SK-N-SH treated with all-trans-retinoic acid at 6 μM for 48 hours (cell line): Measurements from ENCODE around the gene DOHH.

Experiments
- ATAC-seq: fragments of 200-7000 bp; cut with Tn5 transposase; 3 replicates; pipeline ENCODE4 v1.9.1; 2020; ENCODE audit warnings: mild to moderate bottlenecking, moderate library complexity
- ARNTL ChIP-seq: fragments of 450-650 bp; formaldehyde crosslinking; IDR thresholded peaks from 2 replicates; pipeline ENCODE4 v1.5.0; 2020; ENCODE audit warnings: low read depth, mild to moderate bottlenecking, moderate library complexity, borderline replicate concordance
- CREB5 ChIP-seq: fragments of 250-450 bp; sonication (Bioruptor Pico); IDR thresholded peaks from 2 replicates; pipeline ENCODE4 v1.5.1; 2020; ENCODE audit warnings: low read depth, mild to moderate bottlenecking, moderate library complexity
- CSDC2 ChIP-seq: fragments of 250-450 bp; sonication (Bioruptor Pico); IDR thresholded peaks from 2 replicates; pipeline ENCODE4 v1.5.0; 2020; ENCODE audit warnings: mild to moderate bottlenecking, moderate library complexity
- CSRNP3 ChIP-seq: fragments of 250-450 bp; sonication (Bioruptor Pico); IDR thresholded peaks from 2 replicates; pipeline ENCODE4 v1.5.1; 2021; ENCODE audit warnings: mild to moderate bottlenecking, moderate library complexity
- ESRRG ChIP-seq: fragments of 250-450 bp; sonication (Bioruptor Pico); IDR thresholded peaks from 2 replicates; pipeline ENCODE4 v1.6.1; 2021; ENCODE audit warnings: mild to moderate bottlenecking
- GLIS3 ChIP-seq: fragments of 250-450 bp; sonication (Bioruptor Pico); IDR thresholded peaks from 2 replicates; pipeline ENCODE4 v1.5.0; 2020; ENCODE audit warnings: mild to moderate bottlenecking, moderate library complexity
- ISL1 ChIP-seq: fragments of 250-450 bp; sonication (Bioruptor Pico); IDR thresholded peaks from 2 replicates; pipeline ENCODE4 v2.1.2; 2022; ENCODE audit warnings: mild to moderate bottlenecking, moderate library complexity
- OSR1 ChIP-seq: fragments of 250-450 bp; sonication (Bioruptor Pico); IDR thresholded peaks from 2 replicates; pipeline ENCODE4 v1.8.0; 2022; ENCODE audit warnings: moderate library complexity, mild to moderate bottlenecking, inconsistent platforms
- POU6F1 ChIP-seq: fragments of 250-450 bp; sonication (Bioruptor Pico); IDR thresholded peaks from 2 replicates; pipeline ENCODE4 v1.8.0; 2021; ENCODE audit warnings: low read depth, mild to moderate bottlenecking, moderate library complexity, borderline replicate concordance
- PPARA ChIP-seq: fragments of 250-450 bp; sonication (Bioruptor Pico); IDR thresholded peaks from 2 replicates; pipeline ENCODE4 v1.5.0; 2020; ENCODE audit warnings: mild to moderate bottlenecking, borderline replicate concordance
- SNAI2 ChIP-seq: fragments of 250-450 bp; sonication (Bioruptor Pico); IDR thresholded peaks from 2 replicates; pipeline ENCODE4 v1.5.0; 2020; ENCODE audit warnings: mild to moderate bottlenecking, moderate library complexity
- TCF4 ChIP-seq: fragments of 250-450 bp; sonication (Bioruptor Pico); IDR thresholded peaks from 2 replicates; pipeline ENCODE4 v1.8.0; 2021; ENCODE audit warnings: mild to moderate bottlenecking, moderate library complexity, borderline replicate concordance
- TOX ChIP-seq: fragments of 250-450 bp; sonication (Bioruptor Pico); IDR thresholded peaks from 2 replicates; pipeline ENCODE4 v1.8.0; 2021; ENCODE audit warnings: mild to moderate bottlenecking, moderate library complexity, borderline replicate concordance
- TSHZ2 ChIP-seq: fragments of 250-450 bp; sonication (Bioruptor Pico); IDR thresholded peaks from 2 replicates; pipeline ENCODE4 v1.5.0; 2020; ENCODE audit warnings: mild to moderate bottlenecking, moderate library complexity
- ZC3H10 ChIP-seq: fragments of 250-450 bp; sonication (Bioruptor Pico); IDR thresholded peaks from 2 replicates; pipeline ENCODE4 v1.5.1; 2021; ENCODE audit warnings: mild to moderate bottlenecking, moderate library complexity
- ZFP30 ChIP-seq: fragments of 450-650 bp; formaldehyde crosslinking; IDR thresholded peaks from 2 replicates; pipeline ENCODE4 v1.5.0; 2022; ENCODE audit warnings: mild to moderate bottlenecking, moderate library complexity
- ZNF565 ChIP-seq: fragments of 450-650 bp; formaldehyde crosslinking; conservative IDR thresholded peaks from 2 replicates; pipeline ENCODE4 v1.5.0; 2020; ENCODE audit warnings: low read depth, mild to moderate bottlenecking, moderate library complexity
- ZNF70 ChIP-seq: fragments of 450-650 bp; formaldehyde crosslinking; IDR thresholded peaks from 2 replicates; pipeline ENCODE4 v1.5.0; 2020; ENCODE audit warnings: mild to moderate bottlenecking, moderate library complexity
- ZNF8 ChIP-seq: fragments of 450-650 bp; formaldehyde crosslinking; IDR thresholded peaks from 2 replicates; pipeline ENCODE4 v1.5.0; 2020; ENCODE audit warnings: mild to moderate bottlenecking, moderate library complexity

Gene DOHH

GRCh38 chr19:3526507-3527237, 26.2 kb upstream of the DOHH start:
- TF ChIP-seq TOX (CRISPR knock-in tag) = no peak
- ATAC-seq = no peak

GRCh38 chr19:3524904-3525451, 24.5 kb upstream of the DOHH start:
- no peak for ATAC-seq
- no peak for TF ChIP-seq SNAI2
- no peak for TF ChIP-seq ESRRG
- no peak for TF ChIP-seq ISL1 (CRISPR knock-in tag)
- no peak for TF ChIP-seq POU6F1 (CRISPR knock-in tag)
- no peak for TF ChIP-seq CSRNP3 (CRISPR knock-in tag)
- no peak for TF ChIP-seq ZNF565 (CRISPR knock-in tag)
- no peak for TF ChIP-seq PPARA (CRISPR knock-in tag)
- TF ChIP-seq OSR1 (CRISPR knock-in tag) = no peak
- no peak for TF ChIP-seq CREB5 (CRISPR knock-in tag)
- no peak for TF ChIP-seq ARNTL
- TF ChIP-seq TSHZ2 = no peak

GRCh38 chr19:3524078-3524842, 23.8 kb upstream of the DOHH start:
- no peak for TF ChIP-seq ZFP30 (CRISPR knock-in tag)
- no peak for TF ChIP-seq TOX (CRISPR knock-in tag)
- no peak for TF ChIP-seq CSDC2 (CRISPR knock-in tag)
- TF ChIP-seq GLIS3 (CRISPR knock-in tag) = no peak
- ATAC-seq = no peak

DNA sequence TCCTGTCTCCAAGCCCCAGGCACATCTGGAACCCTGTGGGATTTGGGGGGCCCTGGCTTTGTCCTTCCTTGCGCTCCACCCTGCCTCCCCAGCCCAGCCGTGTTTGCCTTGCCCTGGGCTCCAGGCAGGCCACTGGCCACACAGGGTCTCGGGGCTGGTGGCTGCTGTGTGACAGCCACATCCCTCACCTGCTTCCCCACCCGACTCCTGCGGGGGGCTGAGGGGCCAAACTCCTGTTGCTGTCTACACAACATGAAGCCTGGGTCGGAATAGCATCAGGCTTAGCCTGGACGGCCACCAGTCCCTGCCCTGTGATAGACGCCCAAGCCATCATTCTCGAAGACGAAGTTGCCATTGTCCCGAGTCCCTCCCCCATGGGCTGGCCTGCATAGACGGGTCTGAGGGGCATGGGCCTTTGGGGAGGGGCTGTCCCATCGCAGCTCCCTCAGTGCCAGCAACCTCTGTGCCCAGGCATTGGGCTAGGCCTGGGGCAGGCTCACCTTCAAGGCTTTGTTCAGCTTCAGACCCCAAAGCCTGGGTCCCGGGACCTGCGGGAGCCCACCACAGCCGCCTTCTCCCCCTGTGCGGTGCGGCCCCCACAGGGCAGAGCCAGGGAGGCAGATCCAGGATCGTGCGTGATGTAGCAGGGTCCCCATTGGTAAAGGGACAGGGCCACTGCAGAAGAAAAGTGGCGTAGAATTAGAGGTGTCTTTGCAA, 23.0 kb upstream of the DOHH start:
- ATAC-seq = no peak
- TF ChIP-seq ZNF70 (CRISPR knock-in tag) (no peak), GLIS3 (CRISPR knock-in tag) (no peak), CSDC2 (CRISPR knock-in tag) (no peak), SNAI2 (no peak), ZNF565 (CRISPR knock-in tag) (no peak), PPARA (CRISPR knock-in tag) (no peak), ARNTL (no peak), TSHZ2 (no peak), ZC3H10 (CRISPR knock-in tag) (no peak), TCF4 (CRISPR knock-in tag) (no peak), ZNF8 (no peak), TOX (CRISPR knock-in tag) (no peak)
